ENCODE results near the gene ERBB3. TPM values are rescaled to one million over a fixed set of nuclear protein-coding genes. Genes with fewer than 3 reads are reported as not detected.
"Not testable (repeated sequence)": the region's sequence is repeated elsewhere in the genome, so short reads cannot be mapped to it uniquely, and the experiment has no call there.

Gene ERBB3
- total RNA-seq, 2 experiments from 2014 or later, result not detected

DNA sequence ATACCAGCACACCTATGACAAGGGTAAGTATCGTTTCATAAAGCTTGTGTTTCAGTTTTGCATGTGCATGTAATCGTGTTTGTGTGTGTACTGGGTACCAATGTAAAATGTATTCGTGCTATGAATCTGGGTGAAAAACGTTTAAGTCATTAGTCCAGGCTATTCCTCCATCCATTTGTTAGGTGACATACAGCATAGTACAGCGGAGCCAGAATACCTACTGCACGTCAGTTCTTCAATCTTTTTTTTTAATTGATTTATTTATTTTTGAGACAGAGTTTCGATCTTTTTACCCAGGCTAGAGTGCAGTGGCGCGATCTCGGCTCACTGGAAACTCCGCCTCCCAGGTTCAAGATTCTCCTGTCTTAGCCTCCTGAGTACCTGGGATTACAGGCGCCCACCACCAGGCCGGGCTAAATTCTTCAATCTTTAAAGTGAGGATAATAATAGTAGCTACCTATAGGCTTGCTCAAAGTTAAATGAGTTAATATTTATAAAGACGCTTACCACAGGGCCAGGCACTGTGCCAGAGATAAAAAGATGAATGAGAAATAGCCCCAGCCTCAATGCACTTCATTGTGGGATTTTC is 38.9 kb upstream of the ERBB3 start:
- no peak for DNase-seq (ENCODE audit: low spot score)
- POLR2A ChIA-PET, result interaction anchor here (0.6 to 1.5 kb wide), 10 partner anchors 10 to 303 kb away, joined by 3 to 15 read pairs (median 4); partner anchors contain the start of genes PA2G4 and RAB5B
- TF ChIP-seq EZH2phosphoT487 (IDR thresholded peaks at IDR 0.05; ENCODE audit: borderline replicate concordance, low read depth, low read length), result no peak
- TF ChIP-seq, protein P1, sequence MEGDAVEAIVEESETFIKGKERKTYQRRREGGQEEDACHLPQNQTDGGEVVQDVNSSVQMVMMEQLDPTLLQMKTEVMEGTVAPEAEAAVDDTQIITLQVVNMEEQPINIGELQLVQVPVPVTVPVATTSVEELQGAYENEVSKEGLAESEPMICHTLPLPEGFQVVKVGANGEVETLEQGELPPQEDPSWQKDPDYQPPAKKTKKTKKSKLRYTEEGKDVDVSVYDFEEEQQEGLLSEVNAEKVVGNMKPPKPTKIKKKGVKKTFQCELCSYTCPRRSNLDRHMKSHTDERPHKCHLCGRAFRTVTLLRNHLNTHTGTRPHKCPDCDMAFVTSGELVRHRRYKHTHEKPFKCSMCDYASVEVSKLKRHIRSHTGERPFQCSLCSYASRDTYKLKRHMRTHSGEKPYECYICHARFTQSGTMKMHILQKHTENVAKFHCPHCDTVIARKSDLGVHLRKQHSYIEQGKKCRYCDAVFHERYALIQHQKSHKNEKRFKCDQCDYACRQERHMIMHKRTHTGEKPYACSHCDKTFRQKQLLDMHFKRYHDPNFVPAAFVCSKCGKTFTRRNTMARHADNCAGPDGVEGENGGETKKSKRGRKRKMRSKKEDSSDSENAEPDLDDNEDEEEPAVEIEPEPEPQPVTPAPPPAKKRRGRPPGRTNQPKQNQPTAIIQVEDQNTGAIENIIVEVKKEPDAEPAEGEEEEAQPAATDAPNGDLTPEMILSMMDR (conservative IDR thresholded peaks at IDR 0.05; ENCODE audit: low read length), result no peak
- intact Hi-C loops (cut with micrococcal nuclease; ENCODE audit: unreplicated experiment), result loop anchor here (1.0 to 5.0 kb wide), 5 partner anchors 45 to 303 kb away; partner anchors contain the start of genes ORMDL2, PYM1 and SARNP
- Histone ChIP-seq H3K9me3 (ENCODE audit: low read length) (no peaks in the 10 kb centered on the region), H4K20me1 (ENCODE audit: insufficient read depth, low read length) (peaks cover 22% of the 10 kb centered on the region; the same call in 1 of the 2 replicates), H3K9me2 (ENCODE audit: insufficient read depth, low read length) (no peaks in the 10 kb centered on the region), H3K79me2 (ENCODE audit: insufficient read depth, low read depth, low read length) (peaks cover 24% of the 10 kb centered on the region), H2AFZ (ENCODE audit: low read length) (peak overlapping the region; percentile 73; the same call in 1 of the 2 replicates), H3K4me2 (ENCODE audit: low read length) (peak overlapping the region; percentile 83), H3K4me3 (ENCODE audit: low read depth, low read length, poor library complexity, severe bottlenecking) (peak overlapping the region; percentile 68), H3K36me3 (ENCODE audit: insufficient read depth, low read length) (peaks cover 41% of the 10 kb centered on the region), H3K4me1 (ENCODE audit: insufficient read depth, low read length, poor library complexity, severe bottlenecking) (peaks cover 38% of the 10 kb centered on the region), H3K27ac (ENCODE audit: low read depth, low read length, poor library complexity, severe bottlenecking) (peak overlapping the region; percentile 67)
- BruUV-seq (replicated peaks), result TSS peak; percentile 97
- CTCF ChIA-PET (ENCODE audit: unreplicated experiment), result interaction anchor here (1.0 to 1.2 kb wide), 3 partner anchors 102 to 303 kb away, joined by 3 to 6 read pairs (median 4); no protein-coding TSS in a partner anchor

DNA sequence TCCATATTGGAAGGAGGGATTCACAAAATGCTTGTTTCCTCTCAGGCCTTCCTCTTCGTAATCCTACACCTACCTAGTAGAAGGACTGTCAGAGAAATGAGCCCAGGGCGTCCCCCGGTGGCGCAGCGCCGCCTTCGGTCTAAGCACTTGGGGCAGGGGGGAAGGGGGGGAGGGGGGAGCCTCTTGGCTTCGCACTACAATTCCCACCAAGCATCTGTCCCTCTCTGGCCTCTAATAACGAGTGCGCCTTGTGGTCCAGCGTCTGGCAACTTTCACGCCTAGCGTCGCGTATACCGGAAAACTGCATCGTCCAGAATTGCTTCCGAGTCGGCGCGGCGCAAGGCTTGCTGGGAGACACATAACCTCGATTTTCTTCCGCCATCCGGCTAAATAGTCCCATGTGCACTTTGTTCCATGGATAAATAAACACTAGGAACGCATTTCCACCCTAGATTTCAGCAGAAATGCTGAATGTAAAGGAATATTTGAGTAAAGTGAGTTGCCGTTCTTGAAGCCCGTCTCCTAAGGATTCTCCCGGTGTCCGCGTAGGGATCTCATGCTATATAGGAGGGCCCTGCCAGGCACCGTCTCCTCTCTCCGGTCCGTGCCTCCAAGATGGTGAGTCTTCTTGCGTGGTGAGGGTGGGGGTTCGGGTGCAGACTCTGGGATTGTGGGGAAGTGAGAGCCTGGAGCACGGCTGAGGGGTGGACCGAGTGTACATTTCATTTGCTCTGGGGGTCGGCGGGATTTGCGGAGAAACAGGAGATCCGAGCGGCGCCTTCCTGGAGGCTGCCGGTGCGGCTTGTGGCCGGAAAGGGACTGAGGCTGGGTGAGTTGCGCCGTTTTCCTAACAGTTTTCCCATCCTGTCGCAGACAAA is 38.2 kb upstream of the ERBB3 start, which contains the start of gene RPS26:
RPS26 (plus strand) TSS at position 367 of the 878 bp plus-strand sequence; CDS start at position 616, 249 bp downstream.
- POLR2A ChIA-PET, result interaction anchor here (1.0 to 1.5 kb wide), 4 partner anchors 59 to 304 kb away, joined by 4 to 8 read pairs (median 5); partner anchors contain the start of gene PA2G4
- Histone ChIP-seq H4K20me1 (ENCODE audit: insufficient read depth, low read length) (peaks cover 22% of the 10 kb centered on the region; the same call in 1 of the 2 replicates), H3K36me3 (ENCODE audit: insufficient read depth, low read length) (peaks cover 48% of the 10 kb centered on the region), H2AFZ (ENCODE audit: low read length) (peak within 1 kb of the TSS; percentile 87), H3K9me2 (ENCODE audit: insufficient read depth, low read length) (no peaks in the 10 kb centered on the region), H3K4me3 (ENCODE audit: low read depth, low read length, poor library complexity, severe bottlenecking) (peak within 1 kb of the TSS; percentile 83), H3K79me2 (ENCODE audit: insufficient read depth, low read depth, low read length) (peaks cover 24% of the 10 kb centered on the region), H3K4me1 (ENCODE audit: insufficient read depth, low read length, poor library complexity, severe bottlenecking) (peaks cover 43% of the 10 kb centered on the region), H3K4me2 (ENCODE audit: low read length) (peak within 1 kb of the TSS; percentile 96), H3K27ac (ENCODE audit: low read depth, low read length, poor library complexity, severe bottlenecking) (peak within 1 kb of the TSS; percentile 67), H3K9me3 (ENCODE audit: low read length) (no peaks in the 10 kb centered on the region)
- CTCF ChIA-PET (ENCODE audit: unreplicated experiment), result interaction anchor here (1.0 kb wide), 2 partner anchors 103 to 303 kb away, joined by 3 to 6 read pairs; no protein-coding TSS in a partner anchor
- intact Hi-C loops (cut with micrococcal nuclease; ENCODE audit: unreplicated experiment), result loop anchor here (1.0 to 5.0 kb wide), 5 partner anchors 45 to 303 kb away; partner anchors contain the start of genes ORMDL2, PYM1 and SARNP
- no peak for TF ChIP-seq EZH2phosphoT487 (IDR thresholded peaks at IDR 0.05; ENCODE audit: borderline replicate concordance, low read depth, low read length)
- TF ChIP-seq, protein P1 (conservative IDR thresholded peaks at IDR 0.05; ENCODE audit: low read length), result peak; percentile 77
- no TSS peak for BruUV-seq (replicated peaks)
- peak; percentile 100 for DNase-seq (ENCODE audit: low spot score)

DNA sequence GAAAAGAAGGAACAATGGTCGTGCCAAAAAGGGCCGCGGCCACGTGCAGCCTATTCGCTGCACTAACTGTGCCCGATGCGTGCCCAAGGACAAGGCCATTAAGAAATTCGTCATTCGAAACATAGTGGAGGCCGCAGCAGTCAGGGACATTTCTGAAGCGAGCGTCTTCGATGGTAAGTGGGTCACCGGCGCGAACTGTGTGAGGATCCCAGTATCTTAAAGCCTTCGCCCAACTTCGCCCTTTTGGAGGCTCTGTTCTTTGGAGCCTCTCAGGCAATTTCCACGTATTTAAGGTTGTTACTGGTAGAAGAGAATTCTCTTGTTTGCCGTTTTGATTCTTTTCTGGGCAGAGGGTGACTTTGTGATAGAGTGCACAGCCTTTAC is 37.5 kb upstream of the ERBB3 start:
- H2AFZ ChIP-seq (ENCODE audit: low read length); CTCF ChIA-PET (ENCODE audit: unreplicated experiment); POLR2A ChIA-PET; H3K9me2 ChIP-seq (ENCODE audit: insufficient read depth, low read length); H3K9me3 ChIP-seq (ENCODE audit: low read length); DNase-seq (ENCODE audit: low spot score): not testable (repeated sequence)
- peak overlapping the region; percentile 96 for H3K4me2 ChIP-seq (ENCODE audit: low read length)
- H3K4me1 ChIP-seq (ENCODE audit: insufficient read depth, low read length, poor library complexity, severe bottlenecking), result peaks cover 42% of the 10 kb centered on the region
- peak overlapping the region; percentile 66 for H3K27ac ChIP-seq (ENCODE audit: low read depth, low read length, poor library complexity, severe bottlenecking)
- intact Hi-C loops (cut with micrococcal nuclease; ENCODE audit: unreplicated experiment), result loop anchor here (5.0 kb wide), 1 partner anchor 225 kb away; the partner anchor contains the start of genes ORMDL2 and SARNP
- BruUV-seq (replicated peaks), result TSS peak; percentile 91
- peaks cover 48% of the 10 kb centered on the region for H3K36me3 ChIP-seq (ENCODE audit: insufficient read depth, low read length)
- peaks cover 24% of the 10 kb centered on the region for H3K79me2 ChIP-seq (ENCODE audit: insufficient read depth, low read depth, low read length)
- H4K20me1 ChIP-seq (ENCODE audit: insufficient read depth, low read length), result peaks cover 22% of the 10 kb centered on the region; the same call in 1 of the 2 replicates
- peak overlapping the region; percentile 83 for H3K4me3 ChIP-seq (ENCODE audit: low read depth, low read length, poor library complexity, severe bottlenecking)
